Liver (tissue), 9 donors: ENCODE results near the gene MSLN. TPM values are rescaled to one million over a fixed set of nuclear protein-coding genes. Genes with fewer than 3 reads are reported as not detected.

Experiments used
- DNase-seq: peaks from one replicate; pipeline ENCODE4 v3.0.0-alpha.2; 2017; ENCODE audit warnings: low spot score
- H3K27ac ChIP-seq, 2 donors: one replicate each; pipeline ENCODE4 v1.7.0; 2013; ENCODE audit warnings: inconsistent platforms in 2 of 2, low read length in 2 of 2, control low read depth in 1 of 2, low read depth in 1 of 2, mild to moderate bottlenecking in 1 of 2
- H3K27me3 ChIP-seq, 4 donors: one replicate each; pipeline versions ENCODE4 v1.6.1 to v1.7.0; 2013; ENCODE audit warnings: low read length in 3 of 4, inconsistent platforms in 1 of 4, mild to moderate bottlenecking in 1 of 4, moderate library complexity in 1 of 4; ENCODE audit not compliant: control insufficient read depth in 4 of 4, insufficient read depth in 4 of 4
- H3K36me3 ChIP-seq, 4 donors: one replicate each; pipeline versions ENCODE4 v1.6.1 to v1.7.0; 2013; ENCODE audit warnings: low read length in 3 of 4, mild to moderate bottlenecking in 3 of 4, low read depth in 1 of 4, moderate library complexity in 1 of 4; ENCODE audit not compliant: control insufficient read depth in 4 of 4, insufficient read depth in 3 of 4
- H3K4me1 ChIP-seq, 4 donors: one replicate each; pipeline versions ENCODE4 v1.6.1 to v1.7.0; 2013; ENCODE audit warnings: low read length in 3 of 4, mild to moderate bottlenecking in 3 of 4, moderate library complexity in 1 of 4; ENCODE audit not compliant: control insufficient read depth in 4 of 4, insufficient read depth in 4 of 4
- H3K4me3 ChIP-seq, 3 donors: one replicate each; pipeline versions ENCODE4 v1.6.1 to v1.7.0; 2013; ENCODE audit warnings: low read length in 3 of 3, control low read depth in 1 of 3, low read depth in 1 of 3, mild to moderate bottlenecking in 1 of 3
- H3K9ac ChIP-seq, 2 donors: one replicate each; pipeline ENCODE4 v1.7.0; 2013; ENCODE audit warnings: low read length in 2 of 2, mild to moderate bottlenecking in 2 of 2, moderate library complexity in 2 of 2, control low read depth in 1 of 2, low read depth in 1 of 2
- H3K9me3 ChIP-seq, 4 donors: one replicate each; pipeline versions ENCODE4 v1.6.1 to v1.7.0; 2013; ENCODE audit warnings: low read length in 3 of 4; ENCODE audit not compliant: control insufficient read depth in 4 of 4
- EGR1 ChIP-seq, 2 donors: IDR thresholded peaks; 2 replicates each; pipeline ENCODE4 v1.6.1; 2016 to 2018; ENCODE audit warnings: antibody characterized with exemption in 2 of 2, low read depth in 2 of 2
- FOXA2 ChIP-seq: IDR thresholded peaks from 2 replicates; pipeline ENCODE4 v1.6.1; 2016; ENCODE audit warnings: antibody characterized with exemption
- GABPA ChIP-seq, 2 donors: IDR thresholded peaks in 1 of 2; conservative IDR thresholded peaks in 1 of 2; 2 replicates each; pipeline ENCODE4 v1.6.1; 2016; ENCODE audit warnings: antibody characterized with exemption in 2 of 2, mild to moderate bottlenecking in 1 of 2, moderate library complexity in 1 of 2
- HNF4A ChIP-seq, 2 donors: conservative IDR thresholded peaks; 2 replicates each; pipeline ENCODE4 v1.6.1; 2016; ENCODE audit warnings: antibody characterized with exemption in 2 of 2, mild to moderate bottlenecking in 2 of 2
- HNF4G ChIP-seq: IDR thresholded peaks from 2 replicates; pipeline ENCODE4 v1.6.1; 2016; ENCODE audit warnings: antibody characterized with exemption
- JUND ChIP-seq, 2 donors: IDR thresholded peaks; 2 replicates each; pipeline ENCODE4 v1.6.1; 2016; ENCODE audit warnings: antibody characterized with exemption in 2 of 2
- NR2F2 ChIP-seq: IDR thresholded peaks from 2 replicates; pipeline ENCODE4 v1.6.1; 2016; ENCODE audit warnings: antibody characterized with exemption
- SP1 ChIP-seq: IDR thresholded peaks from 2 replicates; pipeline ENCODE4 v1.6.1; 2018; ENCODE audit warnings: antibody characterized with exemption, mild to moderate bottlenecking
- TAF1 ChIP-seq: conservative IDR thresholded peaks from 2 replicates; pipeline ENCODE4 v1.6.1; 2016; ENCODE audit warnings: antibody characterized with exemption, mild to moderate bottlenecking
- YY1 ChIP-seq: IDR thresholded peaks from 2 replicates; pipeline ENCODE4 v1.6.1; 2016; ENCODE audit warnings: antibody characterized with exemption, mild to moderate bottlenecking
- WGBS: extraction: QIAGEN DNeasy Blood & Tissue Kit; methylation state at CpG from one replicate; pipeline ENCODE4 v1.1.7; 2013; 5-methylcytosine and 5-hydroxymethylcytosine counted together
- polyA plus RNA-seq, 2 donors: library from polyadenylated mRNA; stranded (reverse) in 1 of 2; unstranded in 1 of 2; fragments of 200-250 nt in 1 of 2; fragments of >200 nt in 1 of 2; fragmentation: Nextera tagmentation in 1 of 2; extraction: Ambion mirVana in 1 of 2; gene quantifications; one replicate each; pipeline versions ENCODE4 v1.2.1 to v1.2.3, GENCODE V29; 2013 to 2015
- total RNA-seq, 2 donors: library from RNA; depleted of rRNA; stranded (reverse); fragments of >200 nt; gene quantifications; one replicate each; pipeline ENCODE4 v1.2.3, GENCODE V29; 2014
- TF ChIP-seq, protein P1 (sequence below): IDR thresholded peaks from 2 replicates; pipeline ENCODE4 v1.6.1; 2016; ENCODE audit warnings: antibody characterized with exemption
- TF ChIP-seq, protein P2 (sequence below): IDR thresholded peaks from 2 replicates; pipeline ENCODE4 v1.6.1; 2016; ENCODE audit warnings: antibody characterized with exemption
- TF ChIP-seq, protein P3 (sequence below): IDR thresholded peaks from 2 replicates; pipeline ENCODE4 v1.6.1; 2016; ENCODE audit warnings: antibody characterized with exemption, mild to moderate bottlenecking
- TF ChIP-seq, protein P4 (sequence below): fragments of 150-350 bp; IDR thresholded peaks from 2 replicates; pipeline ENCODE4 v1.5.1; 2017; ENCODE audit warnings: improper control_type of control experiment, low read depth, low read length; ENCODE audit not compliant: missing input control
- donor health status: healthy.
- donor health status: healthy.
- donor health status: healthy.
- donor health status: healthy.
- donor health status: healthy.

MSLN gene
- total and polyA plus RNA-seq, 4 donors: 0.03 to 0.65 (median 0.08) TPM; not detected in 1

DNA sequence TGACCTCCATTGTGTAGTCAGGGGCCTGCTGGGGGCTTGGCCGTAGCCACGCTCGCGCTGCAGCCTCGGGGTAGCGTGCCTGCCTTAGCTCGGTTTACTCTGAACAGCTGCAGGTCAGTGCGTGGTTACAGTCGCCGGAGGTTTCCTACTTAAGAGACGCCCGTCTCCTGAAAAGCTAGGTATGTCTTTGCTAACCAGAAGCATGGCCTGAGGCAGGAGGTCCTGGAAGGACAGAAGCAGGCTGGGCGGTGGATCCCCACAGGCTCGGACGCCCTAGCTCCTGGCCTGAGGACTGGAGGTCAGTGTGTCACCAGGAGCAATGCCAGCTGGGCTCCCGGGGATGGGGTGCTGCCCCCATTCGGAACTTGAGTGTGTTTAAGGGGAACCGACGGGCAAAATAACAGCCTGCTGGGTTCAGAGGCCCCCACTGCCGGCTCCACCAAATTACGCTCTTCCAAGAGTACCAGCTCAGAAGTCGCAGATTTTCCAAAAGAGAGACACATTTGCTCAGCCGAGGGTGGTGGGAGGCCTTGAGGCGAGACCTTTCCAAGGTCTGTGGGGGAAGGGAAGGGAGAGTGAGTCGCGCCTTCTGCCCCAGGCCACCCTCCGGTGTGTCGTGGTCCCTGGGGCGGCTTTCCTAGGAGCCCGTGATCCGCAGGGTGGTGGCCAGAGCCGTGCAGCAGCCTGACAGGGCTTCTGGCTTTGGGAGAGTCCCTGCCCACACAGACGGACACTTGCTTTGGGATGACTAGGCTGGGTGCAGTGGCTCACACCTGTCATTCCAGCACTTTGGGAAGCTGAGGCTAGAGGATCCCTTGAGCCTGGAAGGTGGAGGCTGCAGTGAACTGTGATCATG, 43.9 kb downstream of the MSLN start (continued):
- TF ChIP-seq, protein P1, sequence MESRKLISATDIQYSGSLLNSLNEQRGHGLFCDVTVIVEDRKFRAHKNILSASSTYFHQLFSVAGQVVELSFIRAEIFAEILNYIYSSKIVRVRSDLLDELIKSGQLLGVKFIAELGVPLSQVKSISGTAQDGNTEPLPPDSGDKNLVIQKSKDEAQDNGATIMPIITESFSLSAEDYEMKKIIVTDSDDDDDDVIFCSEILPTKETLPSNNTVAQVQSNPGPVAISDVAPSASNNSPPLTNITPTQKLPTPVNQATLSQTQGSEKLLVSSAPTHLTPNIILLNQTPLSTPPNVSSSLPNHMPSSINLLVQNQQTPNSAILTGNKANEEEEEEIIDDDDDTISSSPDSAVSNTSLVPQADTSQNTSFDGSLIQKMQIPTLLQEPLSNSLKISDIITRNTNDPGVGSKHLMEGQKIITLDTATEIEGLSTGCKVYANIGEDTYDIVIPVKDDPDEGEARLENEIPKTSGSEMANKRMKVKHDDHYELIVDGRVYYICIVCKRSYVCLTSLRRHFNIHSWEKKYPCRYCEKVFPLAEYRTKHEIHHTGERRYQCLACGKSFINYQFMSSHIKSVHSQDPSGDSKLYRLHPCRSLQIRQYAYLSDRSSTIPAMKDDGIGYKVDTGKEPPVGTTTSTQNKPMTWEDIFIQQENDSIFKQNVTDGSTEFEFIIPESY: no peak
- no peak for TF ChIP-seq HNF4A (conservative IDR thresholded peaks at IDR 0.05)
- no peak for TF ChIP-seq JUND (IDR thresholded peaks at IDR 0.05)

DNA sequence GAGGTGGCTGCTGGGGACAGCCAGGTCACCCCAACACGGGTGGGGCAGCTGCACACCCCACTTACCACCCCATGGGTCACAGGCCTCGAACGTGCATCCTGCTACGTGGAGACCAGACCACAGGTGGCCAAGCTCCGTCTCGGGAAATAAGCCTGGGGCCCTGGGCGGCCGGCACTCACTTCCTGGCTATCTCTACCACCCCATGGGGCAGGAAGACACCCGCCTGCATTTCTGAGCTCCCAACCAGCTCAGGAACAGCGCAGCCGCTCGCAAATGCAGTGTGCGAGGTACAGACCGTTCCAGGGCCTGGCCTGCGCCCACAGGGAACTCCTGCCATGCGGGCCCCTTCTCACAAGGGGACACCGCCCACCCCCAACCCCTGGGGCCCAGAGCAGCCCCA, 44.9 kb downstream of the MSLN start:
- Histone ChIP-seq H3K4me1 (peaks cover 0 to 10% (median 5%) of the 10 kb centered on the region in 4 donors), H3K9ac (no peak overlapping the region), H3K27ac (no peak overlapping the region), H3K36me3 (no peaks in the 10 kb centered on the region), H3K4me3 (no peak overlapping the region), H3K27me3 (peaks cover 0 to 5% (median under 1%) of the 10 kb centered on the region in 4 donors), H3K9me3 (no peaks in the 10 kb centered on the region)
- WGBS: 85% methylated on average over 17 of the region's 17 CpGs
- TF ChIP-seq, protein P1: no peak
- no peak for TF ChIP-seq TAF1
- TF ChIP-seq HNF4A (conservative IDR thresholded peaks at IDR 0.05): no peak
- TF ChIP-seq GABPA (IDR thresholded peaks at IDR 0.05 in 1 of 2, conservative IDR thresholded peaks at IDR 0.05 in 1 of 2): no peak
- no peak for TF ChIP-seq YY1
- TF ChIP-seq, protein P2, sequence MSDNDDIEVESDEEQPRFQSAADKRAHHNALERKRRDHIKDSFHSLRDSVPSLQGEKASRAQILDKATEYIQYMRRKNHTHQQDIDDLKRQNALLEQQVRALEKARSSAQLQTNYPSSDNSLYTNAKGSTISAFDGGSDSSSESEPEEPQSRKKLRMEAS: no peak
- TF ChIP-seq, protein P3, sequence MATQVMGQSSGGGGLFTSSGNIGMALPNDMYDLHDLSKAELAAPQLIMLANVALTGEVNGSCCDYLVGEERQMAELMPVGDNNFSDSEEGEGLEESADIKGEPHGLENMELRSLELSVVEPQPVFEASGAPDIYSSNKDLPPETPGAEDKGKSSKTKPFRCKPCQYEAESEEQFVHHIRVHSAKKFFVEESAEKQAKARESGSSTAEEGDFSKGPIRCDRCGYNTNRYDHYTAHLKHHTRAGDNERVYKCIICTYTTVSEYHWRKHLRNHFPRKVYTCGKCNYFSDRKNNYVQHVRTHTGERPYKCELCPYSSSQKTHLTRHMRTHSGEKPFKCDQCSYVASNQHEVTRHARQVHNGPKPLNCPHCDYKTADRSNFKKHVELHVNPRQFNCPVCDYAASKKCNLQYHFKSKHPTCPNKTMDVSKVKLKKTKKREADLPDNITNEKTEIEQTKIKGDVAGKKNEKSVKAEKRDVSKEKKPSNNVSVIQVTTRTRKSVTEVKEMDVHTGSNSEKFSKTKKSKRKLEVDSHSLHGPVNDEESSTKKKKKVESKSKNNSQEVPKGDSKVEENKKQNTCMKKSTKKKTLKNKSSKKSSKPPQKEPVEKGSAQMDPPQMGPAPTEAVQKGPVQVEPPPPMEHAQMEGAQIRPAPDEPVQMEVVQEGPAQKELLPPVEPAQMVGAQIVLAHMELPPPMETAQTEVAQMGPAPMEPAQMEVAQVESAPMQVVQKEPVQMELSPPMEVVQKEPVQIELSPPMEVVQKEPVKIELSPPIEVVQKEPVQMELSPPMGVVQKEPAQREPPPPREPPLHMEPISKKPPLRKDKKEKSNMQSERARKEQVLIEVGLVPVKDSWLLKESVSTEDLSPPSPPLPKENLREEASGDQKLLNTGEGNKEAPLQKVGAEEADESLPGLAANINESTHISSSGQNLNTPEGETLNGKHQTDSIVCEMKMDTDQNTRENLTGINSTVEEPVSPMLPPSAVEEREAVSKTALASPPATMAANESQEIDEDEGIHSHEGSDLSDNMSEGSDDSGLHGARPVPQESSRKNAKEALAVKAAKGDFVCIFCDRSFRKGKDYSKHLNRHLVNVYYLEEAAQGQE: no peak
- TF ChIP-seq NR2F2: no peak
- no peak for TF ChIP-seq HNF4G
- no peak for TF ChIP-seq JUND (IDR thresholded peaks at IDR 0.05)
- no peak for TF ChIP-seq EGR1 (IDR thresholded peaks at IDR 0.05; ENCODE audit: low read depth in 2 of 2)
- TF ChIP-seq, protein P4, sequence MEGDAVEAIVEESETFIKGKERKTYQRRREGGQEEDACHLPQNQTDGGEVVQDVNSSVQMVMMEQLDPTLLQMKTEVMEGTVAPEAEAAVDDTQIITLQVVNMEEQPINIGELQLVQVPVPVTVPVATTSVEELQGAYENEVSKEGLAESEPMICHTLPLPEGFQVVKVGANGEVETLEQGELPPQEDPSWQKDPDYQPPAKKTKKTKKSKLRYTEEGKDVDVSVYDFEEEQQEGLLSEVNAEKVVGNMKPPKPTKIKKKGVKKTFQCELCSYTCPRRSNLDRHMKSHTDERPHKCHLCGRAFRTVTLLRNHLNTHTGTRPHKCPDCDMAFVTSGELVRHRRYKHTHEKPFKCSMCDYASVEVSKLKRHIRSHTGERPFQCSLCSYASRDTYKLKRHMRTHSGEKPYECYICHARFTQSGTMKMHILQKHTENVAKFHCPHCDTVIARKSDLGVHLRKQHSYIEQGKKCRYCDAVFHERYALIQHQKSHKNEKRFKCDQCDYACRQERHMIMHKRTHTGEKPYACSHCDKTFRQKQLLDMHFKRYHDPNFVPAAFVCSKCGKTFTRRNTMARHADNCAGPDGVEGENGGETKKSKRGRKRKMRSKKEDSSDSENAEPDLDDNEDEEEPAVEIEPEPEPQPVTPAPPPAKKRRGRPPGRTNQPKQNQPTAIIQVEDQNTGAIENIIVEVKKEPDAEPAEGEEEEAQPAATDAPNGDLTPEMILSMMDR: no peak
- no peak for TF ChIP-seq FOXA2
- no peak for TF ChIP-seq SP1
- DNase-seq: no peak
